ENCODE results near the gene FNDC5. TPM values are rescaled to one million over a fixed set of nuclear protein-coding genes. Genes with fewer than 3 reads are reported as not detected.

FNDC5 gene
- polyA plus RNA-seq, 1 donor (not counting 4 experiments of a cell fraction or from before 2014, with no cell fraction given), result not detected

DNA sequence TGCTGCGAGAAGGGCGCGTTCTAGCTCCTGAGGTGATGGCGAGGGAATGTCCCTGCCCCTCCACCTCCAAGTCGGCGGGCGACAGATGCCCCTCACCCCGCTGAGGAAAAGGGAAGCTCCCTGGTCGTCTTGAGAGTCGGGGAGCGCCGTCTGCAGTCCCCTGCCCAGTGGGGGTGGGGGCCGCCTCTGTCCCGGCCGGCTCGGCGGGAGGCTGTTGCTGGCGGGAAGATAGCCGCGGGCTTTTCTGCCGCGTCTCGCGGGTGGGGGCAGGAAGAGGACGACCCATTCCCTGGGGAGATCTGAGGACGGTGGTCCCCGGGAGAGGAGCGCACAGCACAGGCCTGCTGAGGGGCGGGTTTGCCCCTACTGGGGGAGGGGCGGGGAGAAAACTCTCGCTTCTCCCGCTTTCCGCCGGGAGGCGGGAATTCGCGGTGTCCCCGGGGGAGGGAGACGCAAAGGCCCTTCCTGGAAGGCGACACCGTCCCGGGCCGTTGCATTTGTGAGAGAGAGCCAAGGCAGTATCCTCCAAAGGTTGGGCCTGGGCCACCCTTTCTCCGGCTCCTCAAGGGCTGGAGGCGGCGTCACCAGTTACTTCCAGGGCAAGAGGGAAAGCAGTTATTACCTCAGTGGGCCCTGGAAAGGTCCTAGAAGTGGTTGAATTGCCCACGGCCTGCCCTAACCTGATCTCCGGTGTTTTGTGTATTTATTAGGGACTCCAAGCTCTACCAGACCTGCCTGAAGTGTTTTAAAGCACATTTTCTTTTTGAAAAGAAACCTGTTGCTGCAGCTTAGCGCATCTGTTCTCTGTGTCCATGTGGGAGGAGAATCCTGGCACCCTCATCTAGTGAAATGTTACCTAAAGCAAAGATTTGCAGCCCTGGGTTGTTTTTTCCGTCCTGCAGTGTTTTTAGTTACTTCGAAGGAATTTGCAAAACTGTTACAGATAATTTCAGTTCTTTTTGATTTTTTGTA is 52.6 kb downstream of the FNDC5 start:
- dilution Hi-C loops (cut with MboI; ENCODE audit: extremely low pct_ligation_motif_present, low sequenced_read_pairs), result no loop called here
- Histone ChIP-seq H3K4me3 (ENCODE audit: control insufficient read depth in 2 of 3, extremely low read depth in 1 of 3, insufficient read depth in 2 of 3, low read depth in 1 of 3, low read length in 3 of 3) (peak overlapping the region; percentile 69 to 93 (median 81)), H3K4me1 (ENCODE audit: control insufficient read depth, extremely low read depth, insufficient read depth, low read length) (peaks cover 27% of the 10 kb centered on the region), H3K9ac (ENCODE audit: control insufficient read depth, extremely low read depth, insufficient read depth, low read length) (peak overlapping the region; percentile 99), H3K36me3 (ENCODE audit: control insufficient read depth in 2 of 2, extremely low read depth in 1 of 2, insufficient read depth in 2 of 2, low read length in 2 of 2) (peaks cover 0 to 13% of the 10 kb centered on the region in 2 experiments), H2AFZ (ENCODE audit: control insufficient read depth, low read length) (peak overlapping the region; percentile 88), H4K20me1 (ENCODE audit: control insufficient read depth, extremely low read depth, insufficient read depth, low read length) (peaks cover 10% of the 10 kb centered on the region), H3K79me2 (ENCODE audit: control insufficient read depth, insufficient read depth, low read length) (peaks cover 83% of the 10 kb centered on the region), H3K27ac (ENCODE audit: control insufficient read depth, insufficient read depth, low read length) (peak overlapping the region; percentile 73), H3K4me2 (ENCODE audit: control insufficient read depth, extremely low read depth, insufficient read depth, low read depth, low read length) (peak overlapping the region; percentile 97), H3K27me3 (ENCODE audit: control insufficient read depth, extremely low read depth, insufficient read depth, low read length) (no peaks in the 10 kb centered on the region), H3K9me3 (ENCODE audit: control insufficient read depth, low read depth, low read length) (no peaks in the 10 kb centered on the region), H3K9me1 (ENCODE audit: control insufficient read depth, extremely low read depth, insufficient read depth, low read length) (peaks cover 7% of the 10 kb centered on the region)
- TF ChIP-seq, protein P1, sequence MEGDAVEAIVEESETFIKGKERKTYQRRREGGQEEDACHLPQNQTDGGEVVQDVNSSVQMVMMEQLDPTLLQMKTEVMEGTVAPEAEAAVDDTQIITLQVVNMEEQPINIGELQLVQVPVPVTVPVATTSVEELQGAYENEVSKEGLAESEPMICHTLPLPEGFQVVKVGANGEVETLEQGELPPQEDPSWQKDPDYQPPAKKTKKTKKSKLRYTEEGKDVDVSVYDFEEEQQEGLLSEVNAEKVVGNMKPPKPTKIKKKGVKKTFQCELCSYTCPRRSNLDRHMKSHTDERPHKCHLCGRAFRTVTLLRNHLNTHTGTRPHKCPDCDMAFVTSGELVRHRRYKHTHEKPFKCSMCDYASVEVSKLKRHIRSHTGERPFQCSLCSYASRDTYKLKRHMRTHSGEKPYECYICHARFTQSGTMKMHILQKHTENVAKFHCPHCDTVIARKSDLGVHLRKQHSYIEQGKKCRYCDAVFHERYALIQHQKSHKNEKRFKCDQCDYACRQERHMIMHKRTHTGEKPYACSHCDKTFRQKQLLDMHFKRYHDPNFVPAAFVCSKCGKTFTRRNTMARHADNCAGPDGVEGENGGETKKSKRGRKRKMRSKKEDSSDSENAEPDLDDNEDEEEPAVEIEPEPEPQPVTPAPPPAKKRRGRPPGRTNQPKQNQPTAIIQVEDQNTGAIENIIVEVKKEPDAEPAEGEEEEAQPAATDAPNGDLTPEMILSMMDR (optimal IDR thresholded peaks at IDR 0.05 in 1 of 3, IDR thresholded peaks at IDR 0.05 in 1 of 3, conservative IDR thresholded peaks at IDR 0.05 in 1 of 3; ENCODE audit: extremely low read depth in 1 of 3, insufficient read depth in 2 of 3, low read length in 3 of 3), result no peak
- no peak for TF ChIP-seq EZH2 (IDR thresholded peaks at IDR 0.05; ENCODE audit: low read length)
- no peak for FAIRE-seq
- no peak for DNase-seq (ENCODE audit: low read depth, low spot score)

DNA sequence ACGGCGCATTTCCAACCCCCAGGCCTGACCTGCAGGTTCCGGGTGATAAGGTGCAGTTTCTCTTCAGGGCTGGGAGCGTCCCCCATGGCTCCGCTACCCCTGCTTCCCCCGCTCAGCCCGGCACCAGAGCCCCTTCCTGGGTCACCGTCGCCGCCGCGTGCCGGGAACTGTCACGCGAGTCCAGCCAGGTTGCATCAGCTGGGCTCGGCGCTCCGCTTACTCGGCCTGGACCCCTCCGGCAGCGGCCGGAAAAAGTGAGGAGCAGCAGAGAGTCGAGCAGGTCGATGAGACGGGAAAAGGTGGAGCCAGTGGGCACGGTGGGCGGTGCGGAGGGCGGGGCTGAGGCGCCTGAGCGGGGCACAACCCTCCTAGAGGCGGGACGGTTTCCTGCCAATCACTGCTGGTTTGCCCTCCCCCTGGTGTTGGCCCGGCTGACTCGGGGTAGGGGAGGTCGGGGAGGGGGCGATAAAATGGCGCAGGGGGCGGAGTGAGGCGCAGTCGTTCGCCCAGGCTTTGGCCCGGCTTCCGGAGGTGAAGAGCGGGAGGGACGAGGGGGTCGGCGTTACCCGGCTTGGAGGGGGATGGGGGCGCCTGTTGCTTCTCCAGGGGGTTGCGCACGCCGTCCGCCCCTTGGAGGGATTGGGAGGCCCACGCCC is 53.4 kb downstream of the FNDC5 start, which contains the start of the genes S100PBP and YARS1:
Gene S100PBP, plus strand, starts transcription at position 495 of the 656 bp plus-strand sequence. CDS start 8,447 bp downstream, outside the sequence.
Gene YARS1, minus strand, starts transcription at position 200 of the 656 bp plus-strand sequence. Its CDS starts 114 bp downstream, at position 86.
- FAIRE-seq, result peak; percentile 86
- peak within 1 kb of the TSS; percentile 88 for H2AFZ ChIP-seq (ENCODE audit: control insufficient read depth, low read length)
- dilution Hi-C loops (cut with MboI; ENCODE audit: extremely low pct_ligation_motif_present, low sequenced_read_pairs), result no loop called here

More for the DNA sequence above, 53.4 kb downstream of the FNDC5 start, which contains the start of the genes S100PBP and YARS1:
- Histone ChIP-seq H3K79me2 (ENCODE audit: control insufficient read depth, insufficient read depth, low read length) (peaks cover 87% of the 10 kb centered on the region), H4K20me1 (ENCODE audit: control insufficient read depth, extremely low read depth, insufficient read depth, low read length) (peaks cover 10% of the 10 kb centered on the region), H3K27ac (ENCODE audit: control insufficient read depth, insufficient read depth, low read length) (peak within 1 kb of the TSS; percentile 99), H3K4me2 (ENCODE audit: control insufficient read depth, extremely low read depth, insufficient read depth, low read depth, low read length) (peak within 1 kb of the TSS; percentile 97), H3K9me1 (ENCODE audit: control insufficient read depth, extremely low read depth, insufficient read depth, low read length) (peaks cover 7% of the 10 kb centered on the region), H3K36me3 (ENCODE audit: control insufficient read depth in 2 of 2, extremely low read depth in 1 of 2, insufficient read depth in 2 of 2, low read length in 2 of 2) (peaks cover 0 to 13% of the 10 kb centered on the region in 2 experiments), H3K4me3 (ENCODE audit: control insufficient read depth in 2 of 3, extremely low read depth in 1 of 3, insufficient read depth in 2 of 3, low read depth in 1 of 3, low read length in 3 of 3) (peak within 1 kb of the TSS; percentile 81 to 93 (median 89)), H3K27me3 (ENCODE audit: control insufficient read depth, extremely low read depth, insufficient read depth, low read length) (no peaks in the 10 kb centered on the region), H3K4me1 (ENCODE audit: control insufficient read depth, extremely low read depth, insufficient read depth, low read length) (peaks cover 27% of the 10 kb centered on the region), H3K9ac (ENCODE audit: control insufficient read depth, extremely low read depth, insufficient read depth, low read length) (peak within 1 kb of the TSS; percentile 99), H3K9me3 (ENCODE audit: control insufficient read depth, low read depth, low read length) (no peaks in the 10 kb centered on the region)
- peak; percentile 81 for DNase-seq (ENCODE audit: low read depth, low spot score)
- TF ChIP-seq, protein P1 (optimal IDR thresholded peaks at IDR 0.05 in 1 of 3, IDR thresholded peaks at IDR 0.05 in 1 of 3, conservative IDR thresholded peaks at IDR 0.05 in 1 of 3; ENCODE audit: extremely low read depth in 1 of 3, insufficient read depth in 2 of 3, low read length in 3 of 3), result no peak
- no peak for TF ChIP-seq EZH2 (IDR thresholded peaks at IDR 0.05; ENCODE audit: low read length)

Measured in keratinocyte (primary cell).